Effector memory CD4-positive, alpha-beta T cell (primary cell): Measurements from ENCODE around the gene AGPAT2.

Source experiments
- DNase-seq, 3 donors: peaks; one replicate each; pipeline ENCODE4 v3.0.0-alpha.2; 2020
- H3K27ac ChIP-seq: 2 replicates; pipeline ENCODE4 v1.7.0; 2013; ENCODE audit warnings: mild to moderate bottlenecking, low read length, moderate library complexity; ENCODE audit not compliant: insufficient read depth, poor library complexity, severe bottlenecking
- H3K27me3 ChIP-seq: replicated peaks from 2 replicates; pipeline ENCODE4 v1.7.0; 2013; ENCODE audit warnings: mild to moderate bottlenecking, low read length; ENCODE audit not compliant: insufficient read depth, control insufficient read depth, poor library complexity, severe bottlenecking
- H3K36me3 ChIP-seq: 2 replicates; pipeline ENCODE4 v1.7.0; 2013; ENCODE audit warnings: mild to moderate bottlenecking, low read length, moderate library complexity; ENCODE audit not compliant: control insufficient read depth, insufficient read depth
- H3K4me1 ChIP-seq: 2 replicates; pipeline ENCODE4 v1.7.0; 2013; ENCODE audit warnings: low read length, mild to moderate bottlenecking; ENCODE audit not compliant: control insufficient read depth, insufficient read depth, poor library complexity, severe bottlenecking
- H3K4me3 ChIP-seq: 2 replicates; pipeline ENCODE4 v1.7.0; 2013; ENCODE audit warnings: low read length, low read depth, mild to moderate bottlenecking; ENCODE audit not compliant: insufficient read depth, poor library complexity, severe bottlenecking
- H3K9me3 ChIP-seq: 2 replicates; pipeline ENCODE4 v1.7.0; 2013; ENCODE audit warnings: mild to moderate bottlenecking, low read length, moderate library complexity; ENCODE audit not compliant: control insufficient read depth

AGPAT2 gene

DNA sequence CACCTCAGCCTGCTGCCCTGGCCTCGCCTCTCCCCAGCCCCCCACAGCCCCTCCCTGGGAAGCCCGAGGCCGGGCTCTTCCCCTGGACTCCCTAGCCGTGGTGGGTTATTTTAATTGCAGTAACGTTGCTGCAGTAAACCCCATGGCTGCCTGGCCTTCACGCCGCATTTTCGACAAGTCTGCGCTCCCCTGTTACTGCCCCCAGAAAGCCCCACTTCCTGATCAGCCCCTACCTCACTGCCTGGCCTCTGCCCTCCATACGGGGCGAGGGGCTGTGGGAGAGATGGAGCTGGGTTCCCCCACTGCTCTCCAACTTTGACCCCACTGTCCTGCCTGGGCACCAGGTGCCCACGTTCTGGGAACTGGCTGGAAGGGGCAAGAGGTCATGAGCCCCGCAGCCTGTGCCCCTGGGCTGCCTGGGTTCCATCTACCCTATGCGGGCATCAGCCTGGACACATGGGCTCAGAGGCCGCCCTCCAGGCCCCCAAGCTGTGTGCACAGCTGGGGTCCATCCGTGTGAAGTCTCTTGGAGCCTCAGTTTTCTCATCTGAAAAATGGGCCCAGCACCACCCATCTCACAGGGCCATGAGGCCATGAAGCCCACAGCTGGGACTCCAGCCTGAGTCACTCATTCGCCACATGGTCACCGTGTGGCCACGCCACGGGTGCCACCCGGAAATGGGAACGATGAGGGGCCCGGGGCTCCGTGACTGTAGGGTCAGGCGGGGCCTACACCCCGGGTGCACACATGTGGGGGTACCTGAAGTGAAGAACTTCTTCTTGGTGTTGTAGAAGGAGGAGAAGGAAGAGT is 13.1 kb downstream of the AGPAT2 start:
- DNase-seq: no peak
- Histone ChIP-seq H3K27me3 (no peaks in the 10 kb centered on the region), H3K27ac (no peak overlapping the region), H3K4me1 (no peaks in the 10 kb centered on the region), H3K9me3 (no peaks in the 10 kb centered on the region), H3K36me3 (peaks cover 7% of the 10 kb centered on the region), H3K4me3 (no peak overlapping the region)

DNA sequence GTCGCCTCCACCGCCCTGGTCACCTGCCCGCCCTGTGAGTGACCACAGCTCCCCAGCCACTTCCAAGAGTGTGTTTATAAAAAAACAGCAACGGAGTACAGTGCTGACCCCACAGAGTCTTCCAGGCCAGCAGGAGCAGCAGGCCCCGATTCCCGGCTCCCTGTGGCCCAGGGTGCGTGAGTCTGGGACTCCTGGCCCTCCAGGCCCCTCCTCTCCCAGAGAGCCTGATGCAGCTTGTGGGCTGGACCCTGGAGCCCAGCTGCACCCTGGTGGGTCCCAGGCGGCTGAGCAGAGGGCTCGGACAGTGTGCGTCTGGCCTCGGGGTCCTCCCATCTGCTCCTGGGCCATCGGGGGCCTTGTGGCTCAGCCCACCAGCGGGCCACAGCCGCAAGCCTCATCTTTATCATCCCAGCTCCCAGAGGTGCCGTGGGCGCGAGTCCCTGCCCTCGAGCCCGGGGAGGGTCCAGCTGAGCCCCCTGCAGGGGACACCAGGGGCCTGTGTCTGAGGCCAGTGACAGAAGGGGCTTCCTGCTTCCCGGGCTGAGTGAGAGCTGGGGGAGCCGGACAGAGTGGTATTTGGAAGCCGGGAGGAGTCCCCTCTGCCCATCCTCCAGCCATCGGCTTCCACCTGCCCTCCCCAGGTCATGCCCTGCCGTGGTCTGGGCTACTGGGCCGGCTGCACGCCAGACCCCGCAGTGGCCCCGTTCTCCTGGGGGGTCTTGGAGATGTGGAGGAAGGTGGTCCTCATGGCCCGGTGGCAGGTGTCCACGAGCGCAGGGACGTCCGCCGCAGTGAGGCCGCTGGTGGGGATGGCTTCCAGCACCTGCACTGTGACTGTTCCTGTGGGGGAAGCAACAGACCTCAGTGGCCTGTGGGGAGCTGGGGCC is 13.9 kb downstream of the AGPAT2 start:
- H3K4me1 ChIP-seq: no peaks in the 10 kb centered on the region
- H3K27me3 ChIP-seq: no peaks in the 10 kb centered on the region
- no peak overlapping the region for H3K4me3 ChIP-seq
- H3K36me3 ChIP-seq: peaks cover 7% of the 10 kb centered on the region
- no peak overlapping the region for H3K27ac ChIP-seq
- DNase-seq: no peak
- no peaks in the 10 kb centered on the region for H3K9me3 ChIP-seq

- Histone ChIP-seq H3K4me1 (no peaks in the 10 kb centered on the region), H3K36me3 (peaks cover 7% of the 10 kb centered on the region), H3K4me3 (no peak overlapping the region), H3K9me3 (no peaks in the 10 kb centered on the region), H3K27ac (no peak overlapping the region), H3K27me3 (no peaks in the 10 kb centered on the region)
- no peak for DNase-seq
These were observed 14.7 kb downstream of the AGPAT2 start for GRCh38 chr9:136672431-136673087.

DNA sequence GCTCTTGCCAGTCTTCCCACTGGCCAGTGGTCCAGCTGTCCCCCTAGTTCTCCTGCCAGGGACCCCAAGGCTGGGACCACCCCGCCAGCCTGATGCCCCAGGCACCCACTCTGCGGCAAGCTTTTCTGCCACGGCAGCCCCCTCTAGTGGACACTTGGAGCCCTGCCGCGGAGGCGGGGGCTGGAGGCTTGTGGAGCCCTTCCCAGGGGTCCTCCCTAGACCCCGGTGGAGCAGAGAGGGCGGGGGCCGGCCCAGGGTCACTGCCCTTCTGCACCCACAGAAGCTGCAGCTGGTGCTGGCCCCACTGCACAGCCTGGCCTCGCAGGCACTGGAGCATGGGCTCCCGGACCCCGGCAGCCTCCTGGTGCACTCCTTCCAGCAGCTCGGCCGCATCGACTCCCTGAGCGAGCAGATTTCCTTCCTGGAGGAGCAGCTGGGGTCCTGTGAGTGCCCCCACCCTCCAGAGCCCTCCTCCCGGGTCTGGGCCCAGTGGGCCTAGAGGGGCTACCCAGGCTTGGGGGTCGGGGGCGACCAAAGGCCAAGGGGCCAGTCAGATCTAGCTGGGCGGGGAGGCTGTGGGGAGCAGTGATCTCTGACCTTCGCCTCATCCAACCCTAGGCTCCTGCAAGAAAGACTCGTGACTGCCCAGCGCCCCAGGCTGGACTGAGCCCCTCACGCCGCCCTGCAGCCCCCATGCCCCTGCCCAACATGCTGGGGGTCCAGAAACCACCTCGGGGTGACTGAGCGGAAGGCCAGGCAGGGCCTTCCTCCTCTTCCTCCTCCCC is 15.4 kb downstream of the AGPAT2 start:
- Histone ChIP-seq H3K9me3 (no peaks in the 10 kb centered on the region), H3K36me3 (peaks cover 7% of the 10 kb centered on the region), H3K27me3 (peaks cover under 1% of the 10 kb centered on the region), H3K27ac (no peak overlapping the region), H3K4me3 (no peak overlapping the region), H3K4me1 (no peaks in the 10 kb centered on the region)
- no peak for DNase-seq

DNA sequence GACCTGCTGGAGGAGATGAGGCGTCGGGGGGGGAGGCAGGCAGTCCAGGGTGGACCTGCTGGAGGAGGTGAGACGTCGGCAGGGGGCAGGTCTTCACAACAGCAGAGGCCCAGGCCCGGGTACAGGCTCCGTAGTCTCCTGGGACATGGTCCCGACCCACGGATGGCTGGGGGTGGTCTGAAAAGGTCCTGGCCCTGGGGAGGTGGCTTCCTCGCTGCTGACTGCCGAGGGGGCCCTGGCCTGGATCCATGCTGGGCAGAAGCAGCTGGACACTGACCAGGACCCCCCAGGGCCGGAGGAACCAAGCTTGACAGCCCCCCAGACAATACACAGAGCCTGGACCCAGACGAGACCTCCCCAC is 16.0 kb downstream of the AGPAT2 start:
- H3K4me1 ChIP-seq: peaks cover 3% of the 10 kb centered on the region
- H3K9me3 ChIP-seq: no peaks in the 10 kb centered on the region
- peaks cover 6% of the 10 kb centered on the region for H3K27me3 ChIP-seq
- no peak overlapping the region for H3K27ac ChIP-seq
- no peak overlapping the region for H3K4me3 ChIP-seq
- no peak for DNase-seq
- peaks cover 3% of the 10 kb centered on the region for H3K36me3 ChIP-seq

GRCh38 chr9:136670576-136671253 is 16.5 kb downstream of the AGPAT2 start:
- no peaks in the 10 kb centered on the region for H3K36me3 ChIP-seq
- H3K27me3 ChIP-seq: peaks cover 7% of the 10 kb centered on the region
- peaks cover 3% of the 10 kb centered on the region for H3K4me1 ChIP-seq
- no peak for DNase-seq
- no peaks in the 10 kb centered on the region for H3K9me3 ChIP-seq
- no peak overlapping the region for H3K27ac ChIP-seq
- H3K4me3 ChIP-seq: no peak overlapping the region

DNA sequence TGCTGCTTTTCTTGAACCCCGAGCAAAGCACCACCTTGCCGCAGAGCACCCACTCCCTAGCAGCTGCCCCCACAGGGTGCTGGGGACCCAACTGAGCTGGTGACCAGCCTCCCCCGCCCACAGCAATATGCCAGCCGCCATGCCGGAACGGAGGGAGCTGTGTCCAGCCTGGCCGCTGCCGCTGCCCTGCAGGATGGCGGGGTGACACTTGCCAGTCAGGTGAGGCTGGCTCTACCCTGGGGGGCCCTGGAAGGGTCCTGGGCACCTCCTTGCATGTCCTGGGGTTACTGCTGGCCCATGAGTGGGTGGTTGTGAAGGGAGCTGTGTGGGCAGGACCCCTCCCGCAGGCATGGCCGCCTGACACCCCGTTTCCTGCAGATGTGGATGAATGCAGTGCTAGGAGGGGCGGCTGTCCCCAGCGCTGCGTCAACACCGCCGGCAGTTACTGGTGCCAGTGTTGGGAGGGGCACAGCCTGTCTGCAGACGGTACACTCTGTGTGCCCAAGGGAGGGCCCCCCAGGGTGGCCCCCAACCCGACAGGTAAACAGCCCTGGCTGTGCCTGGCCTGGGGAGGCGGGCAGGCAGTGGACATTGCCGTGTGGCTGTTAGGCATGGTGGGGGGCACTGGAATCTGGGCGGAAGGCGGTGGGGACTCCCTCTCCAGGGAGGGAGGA is 17.3 kb downstream of the AGPAT2 start:
- H3K36me3 ChIP-seq: no peaks in the 10 kb centered on the region
- peaks cover 11% of the 10 kb centered on the region for H3K27me3 ChIP-seq
- no peaks in the 10 kb centered on the region for H3K9me3 ChIP-seq
- no peak overlapping the region for H3K4me3 ChIP-seq
- peaks cover 7% of the 10 kb centered on the region for H3K4me1 ChIP-seq
- DNase-seq: no peak
- H3K27ac ChIP-seq: no peak overlapping the region

- Histone ChIP-seq H3K36me3 (no peaks in the 10 kb centered on the region), H3K27me3 (peaks cover 16% of the 10 kb centered on the region), H3K4me1 (peaks cover 9% of the 10 kb centered on the region)
These were observed 18.1 kb downstream of the AGPAT2 start for GRCh38 chr9:136668983-136669790.

More at GRCh38 chr9:136668983-136669790, 18.1 kb downstream of the AGPAT2 start:
- no peak for DNase-seq
- Histone ChIP-seq H3K27ac (no peak overlapping the region), H3K4me3 (no peak overlapping the region), H3K9me3 (no peaks in the 10 kb centered on the region)
